ENCODE measurements around the gene HTR3A.

Gene HTR3A

DNA sequence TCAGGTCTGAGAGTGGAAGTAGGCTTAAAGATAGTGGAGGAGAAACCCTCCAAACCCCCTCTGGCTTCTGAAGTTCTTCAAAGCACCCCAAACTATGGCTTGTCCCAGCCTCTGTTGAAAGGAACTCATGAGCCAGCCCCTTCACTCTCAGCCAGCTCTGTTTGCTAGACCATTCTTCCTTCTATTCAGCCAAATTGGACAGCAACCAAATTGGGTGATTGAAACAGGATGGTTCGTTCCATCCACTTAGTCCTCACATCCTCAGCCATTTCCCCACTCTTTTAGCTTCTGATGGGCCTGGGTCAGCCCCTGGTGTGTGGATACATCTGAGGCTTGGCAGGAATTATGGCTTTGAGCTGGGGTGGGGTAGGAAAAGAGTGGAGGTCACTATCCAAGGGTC is 4.5 kb downstream of the HTR3A start:
- DNase-seq (ENCODE audit: low read depth, low spot score), result no peak

GRCh38 chr11:113980785-113981184 is 5.9 kb downstream of the HTR3A start:
- DNase-seq (ENCODE audit: low read depth, low spot score), result no peak

DNA sequence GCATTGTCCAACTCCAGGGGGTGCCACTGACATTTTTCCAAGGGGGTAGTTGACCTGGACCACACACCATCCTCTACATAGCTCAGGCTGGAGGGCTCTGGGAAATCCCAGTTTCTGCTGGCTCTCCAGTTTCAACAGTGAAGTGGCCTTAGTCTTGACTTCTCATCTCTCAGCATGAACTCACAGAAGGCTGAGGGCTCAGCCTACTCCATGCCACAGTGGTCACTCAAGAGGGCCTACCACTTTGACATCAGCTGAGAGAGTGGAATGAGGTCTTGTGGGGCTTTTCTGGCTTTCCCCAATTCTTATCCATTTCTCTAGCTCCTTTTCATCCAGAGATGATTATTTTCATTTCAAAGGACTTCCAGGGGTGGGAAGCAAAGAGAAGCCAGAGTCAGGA is 7.4 kb downstream of the HTR3A start:
- no peak for DNase-seq (ENCODE audit: low read depth, low spot score)

- no peak for DNase-seq (ENCODE audit: low read depth, low spot score)
These were observed 9.9 kb downstream of the HTR3A start for GRCh38 chr11:113984781-113985180.

DNA sequence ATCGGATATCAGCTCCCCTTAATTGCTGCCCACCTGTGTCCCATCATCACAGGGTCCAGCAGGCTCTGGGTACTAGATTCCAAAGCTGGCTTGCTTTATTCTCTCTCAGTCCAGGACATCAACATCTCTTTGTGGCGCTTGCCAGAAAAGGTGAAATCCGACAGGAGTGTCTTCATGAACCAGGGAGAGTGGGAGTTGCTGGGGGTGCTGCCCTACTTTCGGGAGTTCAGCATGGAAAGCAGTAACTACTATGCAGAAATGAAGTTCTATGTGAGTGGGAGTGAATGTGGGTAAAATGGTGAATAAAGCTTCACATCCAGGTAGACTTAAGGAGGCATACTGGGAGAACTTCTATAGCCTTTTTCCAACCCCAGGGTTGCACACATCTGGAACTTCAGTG is 11.0 kb downstream of the HTR3A start:
- no peak for DNase-seq (ENCODE audit: low read depth, low spot score)

DNA sequence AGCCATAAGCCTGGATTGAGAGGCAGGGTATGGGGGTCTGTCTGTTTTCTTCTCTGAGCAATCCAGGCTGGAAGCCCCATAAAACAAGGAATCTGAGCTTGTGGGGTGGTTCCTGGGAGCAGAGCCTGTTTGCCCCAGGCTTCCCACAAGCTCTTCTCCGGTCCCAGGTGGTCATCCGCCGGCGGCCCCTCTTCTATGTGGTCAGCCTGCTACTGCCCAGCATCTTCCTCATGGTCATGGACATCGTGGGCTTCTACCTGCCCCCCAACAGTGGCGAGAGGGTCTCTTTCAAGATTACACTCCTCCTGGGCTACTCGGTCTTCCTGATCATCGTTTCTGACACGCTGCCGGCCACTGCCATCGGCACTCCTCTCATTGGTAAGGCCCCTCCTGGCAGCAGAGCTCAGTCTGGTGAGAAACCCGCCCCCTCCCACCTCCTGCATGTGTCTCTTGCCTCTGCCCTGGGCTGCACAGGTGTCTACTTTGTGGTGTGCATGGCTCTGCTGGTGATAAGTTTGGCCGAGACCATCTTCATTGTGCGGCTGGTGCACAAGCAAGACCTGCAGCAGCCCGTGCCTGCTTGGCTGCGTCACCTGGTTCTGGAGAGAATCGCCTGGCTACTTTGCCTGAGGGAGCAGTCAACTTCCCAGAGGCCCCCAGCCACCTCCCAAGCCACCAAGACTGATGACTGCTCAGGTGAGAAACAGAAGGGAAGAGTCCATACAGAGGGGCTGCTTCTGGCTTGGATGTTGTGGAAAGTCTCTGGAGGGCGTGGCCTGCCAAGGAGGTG is 11.6 kb downstream of the HTR3A start:
- DNase-seq (ENCODE audit: low read depth, low spot score), result no peak

DNA sequence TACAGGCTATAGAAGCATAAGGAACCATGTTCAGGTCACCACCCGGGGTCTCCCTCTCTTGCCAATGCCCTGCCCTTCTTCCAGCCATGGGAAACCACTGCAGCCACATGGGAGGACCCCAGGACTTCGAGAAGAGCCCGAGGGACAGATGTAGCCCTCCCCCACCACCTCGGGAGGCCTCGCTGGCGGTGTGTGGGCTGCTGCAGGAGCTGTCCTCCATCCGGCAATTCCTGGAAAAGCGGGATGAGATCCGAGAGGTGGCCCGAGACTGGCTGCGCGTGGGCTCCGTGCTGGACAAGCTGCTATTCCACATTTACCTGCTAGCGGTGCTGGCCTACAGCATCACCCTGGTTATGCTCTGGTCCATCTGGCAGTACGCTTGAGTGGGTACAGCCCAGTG is 14.5 kb downstream of the HTR3A start:
- no peak for DNase-seq (ENCODE audit: low read depth, low spot score)

GRCh38 chr11:113989916-113990315 is 15.0 kb downstream of the HTR3A start:
- DNase-seq (ENCODE audit: low read depth, low spot score), result no peak

DNA sequence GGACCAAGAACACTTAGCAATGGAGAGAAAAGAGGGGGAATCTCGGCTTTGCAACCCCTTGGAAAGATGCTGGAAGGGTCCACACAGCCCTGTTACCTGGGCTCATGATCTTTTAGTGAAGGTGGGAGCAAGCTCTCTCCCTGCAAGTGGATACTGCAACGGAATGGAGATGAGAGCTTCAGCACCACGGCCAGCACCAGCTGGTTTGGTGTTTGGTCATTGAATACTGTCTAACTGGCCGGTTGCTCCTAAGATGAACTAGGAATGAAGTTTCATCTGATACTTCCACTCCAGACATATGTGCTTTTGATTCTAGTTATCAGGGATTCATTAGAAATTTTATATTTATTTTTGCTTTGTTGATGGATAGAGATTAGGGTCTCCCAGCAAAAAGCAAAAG is 16.3 kb downstream of the HTR3A start:
- no peak for DNase-seq (ENCODE audit: low read depth, low spot score)

DNA sequence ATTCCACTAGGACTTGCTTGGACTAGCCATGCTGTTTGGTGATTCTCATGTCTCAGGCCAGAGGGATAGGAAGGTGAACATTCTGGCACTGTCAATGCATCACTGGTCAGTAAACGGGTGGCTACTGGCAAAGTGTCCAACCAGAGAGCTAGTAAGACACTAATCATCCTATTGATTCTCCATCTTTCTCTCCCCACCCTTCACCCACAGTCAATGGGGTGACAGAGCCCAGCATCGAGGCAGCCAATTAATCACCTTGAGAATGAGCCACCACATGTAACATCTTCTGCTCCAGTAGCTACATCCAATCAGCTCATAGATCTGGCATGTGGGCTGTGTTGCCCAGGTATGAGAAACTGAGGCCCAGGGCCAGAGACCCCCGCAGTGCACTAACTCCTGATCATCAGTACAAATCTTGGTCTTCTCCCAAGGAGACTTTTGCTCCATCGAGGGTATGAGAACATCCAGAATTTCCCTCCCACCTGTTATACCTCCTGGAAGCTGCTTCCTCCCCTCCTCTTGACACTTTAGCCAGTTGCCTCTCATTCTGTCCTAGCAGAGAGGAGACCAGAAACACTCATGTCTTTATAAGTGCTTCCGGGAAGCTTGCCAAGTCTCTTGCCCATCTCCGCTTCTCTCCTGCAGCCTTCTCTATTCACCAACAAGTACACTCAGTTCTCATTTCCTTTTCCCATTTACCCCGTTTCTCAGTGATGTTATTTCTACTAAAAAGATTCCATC is 17.0 kb downstream of the HTR3A start:
- no peak for DNase-seq (ENCODE audit: low read depth, low spot score)

DNA sequence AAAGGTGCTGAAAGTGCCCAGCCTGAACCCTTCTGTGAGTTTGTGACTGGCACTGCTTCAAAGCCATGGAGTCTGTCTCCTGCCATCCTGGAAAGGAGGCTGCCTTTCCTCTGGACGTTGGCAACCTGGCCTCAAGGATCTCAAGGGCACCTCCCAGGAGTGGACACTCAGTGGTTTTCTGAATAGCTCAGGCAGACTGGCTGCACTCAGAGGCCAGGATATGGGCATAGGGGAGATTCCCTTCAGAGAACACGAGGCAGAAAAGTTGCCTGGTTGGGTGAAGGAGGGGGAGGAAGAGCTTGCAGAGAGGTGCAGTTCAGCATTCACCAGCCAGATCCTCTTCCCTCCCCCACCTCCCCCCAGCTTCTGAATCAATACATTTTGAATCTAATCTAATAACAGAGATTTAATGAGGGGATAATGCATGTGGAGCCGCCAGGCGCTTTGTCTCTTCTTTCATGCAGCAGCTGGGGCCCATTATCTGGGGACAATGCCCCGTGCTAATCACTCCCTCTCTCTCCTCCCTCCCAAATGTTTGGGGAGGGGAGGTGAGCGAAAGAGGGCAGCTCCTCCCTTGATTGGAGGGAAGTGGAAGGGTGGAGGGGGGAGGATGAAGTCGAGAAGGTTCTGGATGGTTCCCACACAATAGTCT is 17.7 kb downstream of the HTR3A start:
- no peak for DNase-seq (ENCODE audit: low read depth, low spot score)

GRCh38 chr11:113994077-113994954 is 19.4 kb downstream of the HTR3A start:
- DNase-seq (ENCODE audit: low read depth, low spot score), result no peak

DNA sequence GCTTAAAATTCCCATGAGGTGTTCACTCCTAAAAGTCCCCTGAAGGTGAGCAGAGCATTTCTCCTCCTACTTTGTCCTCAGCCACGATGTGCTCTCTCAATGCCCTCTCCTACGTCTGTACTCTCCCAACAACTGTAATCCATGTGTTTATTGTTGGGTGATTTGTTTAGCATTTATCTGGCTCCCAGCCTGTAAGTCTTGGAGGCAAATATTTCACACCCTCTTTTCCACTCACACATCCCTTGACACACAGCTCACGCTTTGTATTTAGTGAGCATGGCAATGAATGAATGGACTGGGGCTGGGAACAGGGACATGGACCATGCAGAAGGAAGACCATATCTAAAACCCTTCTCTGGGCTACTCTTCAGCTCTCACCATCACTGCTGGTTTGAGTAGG is 22.6 kb downstream of the HTR3A start:
- no peak for DNase-seq (ENCODE audit: low read depth, low spot score)

GRCh38 chr11:113998574-113998973 is 23.7 kb downstream of the HTR3A start:
- no peak for DNase-seq (ENCODE audit: low read depth, low spot score)

- no peak for DNase-seq (ENCODE audit: low read depth, low spot score)
These were observed 25.6 kb downstream of the HTR3A start for GRCh38 chr11:114000526-114000925.

- no peak for DNase-seq (ENCODE audit: low read depth, low spot score)
These were observed 26.5 kb downstream of the HTR3A start for GRCh38 chr11:114001416-114001815.

DNA sequence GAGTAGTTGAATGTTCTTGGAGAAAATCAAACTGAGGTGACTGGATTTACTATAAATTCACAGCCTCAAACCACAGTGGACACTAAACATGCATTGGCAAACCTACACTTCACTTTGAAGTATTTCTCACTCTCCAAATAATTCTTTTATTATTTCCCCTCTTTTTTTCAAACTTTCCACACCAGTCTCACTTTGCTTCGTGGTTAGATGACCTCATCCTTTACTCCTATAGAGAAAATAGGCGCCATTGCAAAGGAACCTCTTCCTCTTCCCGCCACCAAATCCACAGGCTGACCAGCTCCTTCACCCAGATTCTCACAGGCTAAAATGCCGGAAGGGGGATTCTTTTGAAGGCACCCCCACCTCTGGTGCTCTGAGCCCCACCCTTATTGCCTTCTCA is 33.4 kb downstream of the HTR3A start:
- DNase-seq (ENCODE audit: low read depth, low spot score), result no peak

GRCh38 chr11:114010931-114011330 is 36.0 kb downstream of the HTR3A start:
- DNase-seq (ENCODE audit: low read depth, low spot score), result no peak

DNA sequence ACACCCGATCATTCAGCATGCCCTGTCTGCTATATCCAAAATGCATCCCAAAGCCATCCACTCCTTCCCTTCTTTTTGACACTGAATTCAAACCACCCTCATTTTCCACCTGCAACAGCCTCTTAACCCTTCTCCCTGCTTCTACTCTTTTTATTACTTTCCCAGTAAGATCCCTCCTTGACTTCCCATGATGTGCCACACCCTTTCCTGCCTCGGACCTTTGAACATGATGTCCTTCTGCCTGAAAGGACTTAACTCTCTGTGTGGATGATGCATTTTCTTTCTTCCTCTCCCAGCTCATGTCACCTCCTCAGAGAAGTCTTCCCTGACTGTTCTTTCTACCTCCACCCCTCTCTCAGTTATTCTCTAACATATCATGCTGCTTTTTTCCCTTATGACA is 36.5 kb downstream of the HTR3A start:
- no peak for DNase-seq (ENCODE audit: low read depth, low spot score)

DNA sequence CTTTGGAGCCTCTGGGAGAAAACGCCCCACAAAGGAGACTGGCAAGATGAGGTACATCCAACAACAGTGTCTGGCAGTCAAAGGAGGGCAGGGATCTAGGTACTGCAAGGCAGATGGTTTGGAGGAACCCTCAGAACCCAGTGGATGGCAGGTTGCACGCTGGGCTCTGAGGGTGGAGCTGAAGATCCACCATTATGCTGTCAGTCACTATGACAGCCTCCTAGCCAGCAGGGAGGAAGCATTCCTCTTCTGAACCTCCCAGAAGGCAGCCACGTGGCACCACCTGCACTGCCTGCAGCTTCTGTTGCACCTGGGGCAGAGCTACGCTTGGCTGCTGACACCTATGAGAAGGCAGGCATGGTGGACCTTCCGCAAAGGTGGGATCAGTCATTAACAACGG is 40.2 kb downstream of the HTR3A start:
- no peak for DNase-seq (ENCODE audit: low read depth, low spot score)

DNA sequence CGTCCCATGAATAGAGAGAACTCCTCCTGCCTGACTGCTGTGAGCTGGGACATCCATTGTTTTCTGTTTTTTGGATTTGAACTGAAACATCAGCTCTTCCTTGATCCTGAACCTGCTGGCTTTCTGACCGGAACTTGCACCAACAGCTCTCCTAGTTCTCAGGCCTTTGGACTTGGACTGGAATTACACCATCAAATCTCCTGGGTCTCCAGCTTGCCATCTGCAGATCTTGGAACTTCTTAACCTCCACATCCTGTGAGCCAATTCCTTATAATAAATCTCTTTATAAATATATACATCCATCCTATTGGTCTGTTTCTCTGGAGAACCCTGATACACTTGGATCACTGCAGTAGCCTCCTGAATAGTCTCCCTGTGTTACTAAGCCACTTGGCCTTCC is 42.1 kb downstream of the HTR3A start:
- DNase-seq (ENCODE audit: low read depth, low spot score), result no peak

GRCh38 chr11:114017723-114018122 is 42.8 kb downstream of the HTR3A start:
- no peak for DNase-seq (ENCODE audit: low read depth, low spot score)

All from brain pericyte (primary cell).